IPS-20b (cell line): ENCODE results near the gene RCOR1.
A peak's percentile ranks its signal among the peaks of the same experiment; 100 is the strongest.
"Not testable (repeated sequence)": the region's sequence is repeated elsewhere in the genome, so short reads cannot be mapped to it uniquely, and the experiment has no call there.

Experiments used
- H3K27ac ChIP-seq: one replicate; pipeline ENCODE4 v1.5.1; 2013; ENCODE audit warnings: low read length
- H3K27me3 ChIP-seq: 2 replicates; pipeline ENCODE4 v1.6.1; 2013; ENCODE audit warnings: mild to moderate bottlenecking, low read length, inconsistent platforms; ENCODE audit not compliant: insufficient read depth
- H3K36me3 ChIP-seq: 2 replicates; pipeline ENCODE4 v1.6.1; 2013; ENCODE audit warnings: low read depth, mild to moderate bottlenecking, inconsistent platforms, low read length, moderate library complexity; ENCODE audit not compliant: insufficient read depth
- H3K4me1 ChIP-seq: 2 replicates; pipeline ENCODE4 v1.6.1; 2013; ENCODE audit warnings: mild to moderate bottlenecking, control low read depth, inconsistent platforms, low read length, moderate library complexity; ENCODE audit not compliant: insufficient read depth
- H3K4me3 ChIP-seq: 2 replicates; pipeline ENCODE4 v1.5.1; 2013; ENCODE audit warnings: mild to moderate bottlenecking, low read length, inconsistent platforms
- H3K9ac ChIP-seq: 2 replicates; pipeline ENCODE4 v1.6.1; 2013; ENCODE audit warnings: low read depth, mild to moderate bottlenecking, inconsistent platforms, low read length, moderate library complexity
- H3K9me3 ChIP-seq: 2 replicates; pipeline ENCODE4 v1.6.1; 2013; ENCODE audit warnings: mild to moderate bottlenecking, low read depth, low read length, inconsistent platforms; ENCODE audit not compliant: insufficient read depth

RCOR1 gene

GRCh38 chr14:102591944-102592762 lies at the start of gene RCOR1:
TSS of gene RCOR1 (plus strand) at chr14:102592649. CDS start at chr14:102592887, 238 bp downstream.
- peak within 1 kb of the TSS; percentile 87; the same call in 1 of the 2 replicates for H3K9ac ChIP-seq
- peak within 1 kb of the TSS; percentile 94 for H3K27ac ChIP-seq
- H3K4me3 ChIP-seq, result peak within 1 kb of the TSS; percentile 75
- H3K36me3 ChIP-seq, result 0 out of 2 replicates have a peak, but pooled peaks cover 3% of the 10 kb centered on the region
- no peaks in the 10 kb centered on the region for H3K9me3 ChIP-seq
- no peaks in the 10 kb centered on the region for H3K27me3 ChIP-seq
- H3K4me1 ChIP-seq, result peaks cover 10% of the 10 kb centered on the region

- H3K27ac ChIP-seq, result no peak overlapping the region
- peak overlapping the region; percentile 27; the same call in 1 of the 2 replicates for H3K4me3 ChIP-seq
These were observed 48.3 kb upstream of the RCOR1 start for GRCh38 chr14:102544046-102544746.

GRCh38 chr14:102544747-102545460 lies 47.5 kb upstream of the RCOR1 start:
- Histone ChIP-seq H3K27me3 (peaks cover 23% of the 10 kb centered on the region), H3K4me1 (peaks cover 7% of the 10 kb centered on the region; the same call in 1 of the 2 replicates), H3K9ac (peak overlapping the region; percentile 75; the same call in 1 of the 2 replicates), H3K9me3 (no peaks in the 10 kb centered on the region), H3K36me3 (no peaks in the 10 kb centered on the region), H3K27ac (no peak overlapping the region), H3K4me3 (peak overlapping the region; percentile 61; the same call in 1 of the 2 replicates)

More at GRCh38 chr14:102544046-102544746, 48.3 kb upstream of the RCOR1 start:
- Histone ChIP-seq H3K4me1 (peaks cover 7% of the 10 kb centered on the region; the same call in 1 of the 2 replicates), H3K36me3 (no peaks in the 10 kb centered on the region), H3K9ac (no peak overlapping the region; the same call in 1 of the 2 replicates), H3K9me3 (no peaks in the 10 kb centered on the region), H3K27me3 (peaks cover 23% of the 10 kb centered on the region)

- H3K4me3 ChIP-seq, result peak overlapping the region; percentile 61; the same call in 1 of the 2 replicates
These were observed 46.8 kb upstream of the RCOR1 start for GRCh38 chr14:102545461-102546265.

GRCh38 chr14:102548616-102549240 lies 43.7 kb upstream of the RCOR1 start:
- no peak overlapping the region for H3K4me3 ChIP-seq
- H3K9ac ChIP-seq, result no peak overlapping the region
- no peaks in the 10 kb centered on the region for H3K36me3 ChIP-seq
- peaks cover 7% of the 10 kb centered on the region; the same call in 1 of the 2 replicates for H3K4me1 ChIP-seq
- peaks cover 23% of the 10 kb centered on the region for H3K27me3 ChIP-seq
- no peaks in the 10 kb centered on the region for H3K9me3 ChIP-seq
- H3K27ac ChIP-seq, result no peak overlapping the region

More at GRCh38 chr14:102545461-102546265, 46.8 kb upstream of the RCOR1 start:
- Histone ChIP-seq H3K9me3 (no peaks in the 10 kb centered on the region), H3K27me3 (peaks cover 23% of the 10 kb centered on the region), H3K9ac (peak overlapping the region; percentile 75), H3K36me3 (no peaks in the 10 kb centered on the region), H3K4me1 (peaks cover 7% of the 10 kb centered on the region; the same call in 1 of the 2 replicates), H3K27ac (peak overlapping the region; percentile 11)

GRCh38 chr14:102550927-102551401 lies 41.5 kb upstream of the RCOR1 start:
- H3K4me1 ChIP-seq, H3K36me3 ChIP-seq, H3K9me3 ChIP-seq, H3K27me3 ChIP-seq, H3K27ac ChIP-seq, H3K9ac ChIP-seq, H3K4me3 ChIP-seq: not testable (repeated sequence)

- Histone ChIP-seq H3K27me3 (no peaks in the 10 kb centered on the region), H3K9ac (no peak overlapping the region), H3K4me1 (no peaks in the 10 kb centered on the region), H3K27ac (no peak overlapping the region), H3K4me3 (no peak overlapping the region), H3K9me3 (no peaks in the 10 kb centered on the region), H3K36me3 (no peaks in the 10 kb centered on the region)
These were observed 40.3 kb upstream of the RCOR1 start for GRCh38 chr14:102551995-102552705.

- Histone ChIP-seq H3K4me1 (no peaks in the 10 kb centered on the region), H3K9ac (peak overlapping the region; percentile 81), H3K27me3 (no peaks in the 10 kb centered on the region), H3K36me3 (no peaks in the 10 kb centered on the region), H3K4me3 (peak overlapping the region; percentile 69), H3K27ac (no peak overlapping the region), H3K9me3 (no peaks in the 10 kb centered on the region)
These were observed 37.3 kb upstream of the RCOR1 start for GRCh38 chr14:102554821-102555819.

- H3K36me3 ChIP-seq, result no peaks in the 10 kb centered on the region
- H3K9ac ChIP-seq, result no peak overlapping the region
- no peaks in the 10 kb centered on the region for H3K4me1 ChIP-seq
- no peak overlapping the region for H3K4me3 ChIP-seq
- no peaks in the 10 kb centered on the region for H3K27me3 ChIP-seq
- H3K27ac ChIP-seq, result no peak overlapping the region
- H3K9me3 ChIP-seq, result no peaks in the 10 kb centered on the region
These were observed 36.3 kb upstream of the RCOR1 start for GRCh38 chr14:102556098-102556677.
